H9 (cell line): ENCODE results near the gene CTAG2. TPM values are rescaled to one million over a fixed set of nuclear protein-coding genes. Genes with fewer than 3 reads are reported as not detected.
"Not testable (repeated sequence)": the region's sequence is repeated elsewhere in the genome, so short reads cannot be mapped to it uniquely, and the experiment has no call there.

Experiments used
- DNase-seq: peaks from one replicate; pipeline ENCODE4 v3.0.0-alpha.2; 2017
- H2AFZ ChIP-seq: one replicate; pipeline ENCODE4 v1.6.1; 2013; ENCODE audit warnings: mild to moderate bottlenecking, low read length, control low read depth, moderate library complexity
- H2AK5ac ChIP-seq: 2 replicates; pipeline ENCODE4 v1.6.1; 2013; ENCODE audit warnings: low read length, control low read depth, mixed read lengths; ENCODE audit not compliant: insufficient read length
- H2BK120ac ChIP-seq: one replicate; pipeline ENCODE4 v1.6.1; 2013; ENCODE audit warnings: low read depth, mild to moderate bottlenecking, low read length, control low read depth, inconsistent platforms; ENCODE audit not compliant: poor library complexity, severe bottlenecking
- H2BK12ac ChIP-seq: 2 replicates; pipeline ENCODE4 v1.6.1; 2013; ENCODE audit warnings: low read length, control low read depth, mixed read lengths, low read depth; ENCODE audit not compliant: insufficient read length
- H2BK15ac ChIP-seq: 2 replicates; pipeline ENCODE4 v1.6.1; 2013; ENCODE audit warnings: low read depth, low read length, control low read depth
- H2BK20ac ChIP-seq: one replicate; pipeline ENCODE4 v1.6.1; 2013; ENCODE audit warnings: low read depth, mild to moderate bottlenecking, low read length, control low read depth, inconsistent platforms; ENCODE audit not compliant: poor library complexity, severe bottlenecking
- H2BK5ac ChIP-seq: 2 replicates; pipeline ENCODE4 v1.6.1; 2013; ENCODE audit warnings: low read length, control low read depth, mixed read lengths; ENCODE audit not compliant: insufficient read length
- H3K14ac ChIP-seq: 2 replicates; pipeline ENCODE4 v1.6.1; 2013; ENCODE audit warnings: low read length, control low read depth; ENCODE audit not compliant: insufficient read depth
- H3K18ac ChIP-seq: 2 replicates; pipeline ENCODE4 v1.6.1; 2013; ENCODE audit warnings: low read depth, mild to moderate bottlenecking, mixed read lengths, low read length, control low read depth; ENCODE audit not compliant: insufficient read length
- H3K23ac ChIP-seq: 2 replicates; pipeline ENCODE4 v1.6.1; 2013; ENCODE audit warnings: low read length, control low read depth, mixed read lengths, low read depth; ENCODE audit not compliant: insufficient read length
- H3K23me2 ChIP-seq: 2 replicates; pipeline ENCODE4 v1.6.1; 2013; ENCODE audit warnings: low read depth, mild to moderate bottlenecking, mixed read lengths, low read length, control low read depth; ENCODE audit not compliant: insufficient read length, poor library complexity, severe bottlenecking
- H3K27ac ChIP-seq: 2 replicates; pipeline ENCODE4 v1.5.1; 2013; ENCODE audit warnings: low read length, control low read depth, mixed read lengths, low read depth; ENCODE audit not compliant: insufficient read length
- H3K27me3 ChIP-seq: 2 replicates; pipeline ENCODE4 v1.6.1; 2013; ENCODE audit warnings: low read length, control low read depth, inconsistent platforms; ENCODE audit not compliant: insufficient read depth
- H3K4ac ChIP-seq: 2 replicates; pipeline ENCODE4 v1.6.1; 2013; ENCODE audit warnings: low read depth, mild to moderate bottlenecking, control low read depth, inconsistent platforms, low read length, moderate library complexity
- H3K4me1 ChIP-seq: 2 replicates; pipeline ENCODE4 v1.6.1; 2013; ENCODE audit warnings: low read length, control low read depth, inconsistent platforms; ENCODE audit not compliant: insufficient read depth
- H3K4me2 ChIP-seq: 2 replicates; pipeline ENCODE4 v1.6.1; 2013; ENCODE audit warnings: low read length, control low read depth, mixed read lengths; ENCODE audit not compliant: insufficient read length, insufficient read depth
- H3K56ac ChIP-seq: 2 replicates; pipeline ENCODE4 v1.6.1; 2013; ENCODE audit warnings: low read depth, mild to moderate bottlenecking, mixed read lengths, low read length, control low read depth; ENCODE audit not compliant: insufficient read length
- H3K79me1 ChIP-seq: 2 replicates; pipeline ENCODE4 v1.6.1; 2013; ENCODE audit warnings: low read depth, mild to moderate bottlenecking, moderate library complexity, low read length, control low read depth, inconsistent platforms; ENCODE audit not compliant: insufficient read depth, poor library complexity, severe bottlenecking
- H3K79me2 ChIP-seq: 2 replicates; pipeline ENCODE4 v1.6.1; 2013; ENCODE audit warnings: low read length, control low read depth, inconsistent platforms; ENCODE audit not compliant: insufficient read depth
- H3K9ac ChIP-seq: 2 replicates; pipeline ENCODE4 v1.6.1; 2013; ENCODE audit warnings: low read length, control low read depth, mixed read lengths; ENCODE audit not compliant: insufficient read length; ENCODE audit errors: extremely low read depth
- H3K9me3 ChIP-seq: one replicate; pipeline ENCODE4 v1.6.1; 2013; ENCODE audit warnings: low read depth, low read length, inconsistent platforms; ENCODE audit not compliant: control insufficient read depth
- H3T11ph ChIP-seq: one replicate; pipeline ENCODE4 v1.6.1; 2013; ENCODE audit warnings: mild to moderate bottlenecking, low read length, control low read depth, inconsistent platforms
- H4K20me1 ChIP-seq: one replicate; pipeline ENCODE4 v1.6.1; 2013; ENCODE audit not compliant: control insufficient read depth, insufficient read length, insufficient read depth
- H4K5ac ChIP-seq: 2 replicates; pipeline ENCODE4 v1.6.1; 2013; ENCODE audit warnings: low read depth, mild to moderate bottlenecking, mixed read lengths, low read length, control low read depth; ENCODE audit not compliant: insufficient read length
- H4K8ac ChIP-seq: replicated peaks from 2 replicates; pipeline ENCODE4 v1.6.1; 2013; ENCODE audit warnings: low read length, control low read depth, mixed read lengths, low read depth; ENCODE audit not compliant: insufficient read length
- H4K91ac ChIP-seq: 2 replicates; pipeline ENCODE4 v1.6.1; 2013; ENCODE audit warnings: low read depth, mild to moderate bottlenecking, moderate library complexity, mixed read lengths, low read length, control low read depth; ENCODE audit not compliant: insufficient read length
- H3K27ac Mint-ChIP-seq, 3 experiments: 2 replicates in 2 of 3; 3 replicates in 1 of 3; pipeline ENCODE4 v1.8.0; 2020 to 2021; ENCODE audit warnings: mixed read lengths in 3 of 3, mild to moderate bottlenecking in 1 of 3, moderate library complexity in 1 of 3
- H3K27me3 Mint-ChIP-seq: 2 replicates; pipeline ENCODE4 v1.8.0; 2021; ENCODE audit warnings: low read depth, mild to moderate bottlenecking, moderate library complexity, mixed read lengths
- H3K36me3 Mint-ChIP-seq, 3 experiments: 2 replicates in 2 of 3; 3 replicates in 1 of 3; pipeline ENCODE4 v1.8.0; 2020 to 2021; ENCODE audit warnings: low read depth in 3 of 3, mixed read lengths in 3 of 3; ENCODE audit not compliant: insufficient read depth in 1 of 3
- H3K4me1 Mint-ChIP-seq, 2 experiments: 2 replicates each; pipeline ENCODE4 v1.8.0; 2020; ENCODE audit warnings: mixed read lengths in 2 of 2
- H3K4me3 Mint-ChIP-seq, 2 experiments: 2 replicates in 1 of 2; 3 replicates in 1 of 2; pipeline ENCODE4 v1.8.0; 2020 to 2021; ENCODE audit warnings: mild to moderate bottlenecking in 2 of 2, mixed read lengths in 2 of 2, moderate library complexity in 1 of 2
- H3K9me3 Mint-ChIP-seq, 2 experiments: 2 replicates in 1 of 2; 3 replicates in 1 of 2; pipeline ENCODE4 v1.8.0; 2020; ENCODE audit warnings: mild to moderate bottlenecking in 2 of 2, mixed read lengths in 2 of 2, moderate library complexity in 1 of 2
- WGBS: extraction: QIAGEN DNeasy Blood & Tissue Kit; methylation state at CpG from one replicate; pipeline ENCODE4 v1.1.7; 2013; ENCODE audit warnings: missing lambda C conversion rate, low lambda C conversion rate, mixed read lengths; ENCODE audit not compliant: insufficient read length; ENCODE audit errors: extremely low coverage; 5-methylcytosine and 5-hydroxymethylcytosine counted together
- total RNA-seq: library from RNA; stranded (reverse); gene quantifications from 2 replicates; pipeline ENCODE4 v1.2.1, GENCODE V29; 2021

CTAG2 gene
- total RNA-seq, 1 experiment from 2014 or later, result not detected

GRCh38 chrX:154613586-154613985 is 39.8 kb downstream of the CTAG2 start:
- not testable (repeated sequence) for H3K23me2 ChIP-seq, H4K20me1 ChIP-seq, H3K27me3 Mint-ChIP-seq, H3K4me1 Mint-ChIP-seq, H3K56ac ChIP-seq, H4K5ac ChIP-seq, H3K36me3 Mint-ChIP-seq, H3K27me3 ChIP-seq, H3K9ac ChIP-seq, DNase-seq, H3K27ac Mint-ChIP-seq, H3K9me3 ChIP-seq, H3T11ph ChIP-seq, H2BK20ac ChIP-seq, H3K27ac ChIP-seq, H4K8ac ChIP-seq, H3K23ac ChIP-seq, H4K91ac ChIP-seq, H3K4me3 Mint-ChIP-seq, H3K79me1 ChIP-seq, H3K4me2 ChIP-seq, H2BK120ac ChIP-seq, H2BK12ac ChIP-seq, H3K14ac ChIP-seq, H2BK5ac ChIP-seq, H3K79me2 ChIP-seq, H2AK5ac ChIP-seq, H3K4ac ChIP-seq, H2AFZ ChIP-seq, H2BK15ac ChIP-seq, H3K18ac ChIP-seq, H3K4me1 ChIP-seq
- H3K9me3 Mint-ChIP-seq, result peaks cover 18 to 33% of the 10 kb centered on the region in 2 experiments
- WGBS, result no CpG with 5 or more reads among the region's 12 CpGs

GRCh38 chrX:154611146-154611545 is 42.2 kb downstream of the CTAG2 start:
- H3T11ph ChIP-seq, H2BK120ac ChIP-seq, H3K4me2 ChIP-seq, H3K79me1 ChIP-seq, H3K27me3 ChIP-seq, H3K27ac Mint-ChIP-seq, H3K27ac ChIP-seq, H3K14ac ChIP-seq, H3K79me2 ChIP-seq, H3K56ac ChIP-seq, H4K5ac ChIP-seq, H4K20me1 ChIP-seq, H3K9ac ChIP-seq, H3K23me2 ChIP-seq, H2BK12ac ChIP-seq, H2BK20ac ChIP-seq, H2AK5ac ChIP-seq, H3K4ac ChIP-seq, DNase-seq, H2BK15ac ChIP-seq, H2AFZ ChIP-seq, H3K23ac ChIP-seq, H3K4me1 ChIP-seq, H3K18ac ChIP-seq, H2BK5ac ChIP-seq, H3K9me3 ChIP-seq, H4K8ac ChIP-seq, H3K36me3 Mint-ChIP-seq, H4K91ac ChIP-seq, H3K4me3 Mint-ChIP-seq, H3K27me3 Mint-ChIP-seq: not testable (repeated sequence)
- Mint-ChIP-seq H3K9me3 (peaks cover 27 to 51% of the 10 kb centered on the region in 2 experiments), H3K4me1 (peaks cover 8 to 14% of the 10 kb centered on the region in 2 experiments; a peak in 3 of 4 replicates)
- no CpG with 5 or more reads among the region's 12 CpGs for WGBS
